HG02852 (cell line): ENCODE data around the gene CCM2.
"Not testable (repeated sequence)": the region's sequence is repeated elsewhere in the genome, so short reads cannot be mapped to it uniquely, and the experiment has no call there.

Source experiments
- ATAC-seq: cut with Tn5 transposase; IDR thresholded peaks from one replicate; pipeline ENCODE4 v1.9.1; 2021; ENCODE audit warnings: mild to moderate bottlenecking, moderate library complexity; ENCODE audit not compliant: unreplicated experiment

The CCM2 gene

DNA sequence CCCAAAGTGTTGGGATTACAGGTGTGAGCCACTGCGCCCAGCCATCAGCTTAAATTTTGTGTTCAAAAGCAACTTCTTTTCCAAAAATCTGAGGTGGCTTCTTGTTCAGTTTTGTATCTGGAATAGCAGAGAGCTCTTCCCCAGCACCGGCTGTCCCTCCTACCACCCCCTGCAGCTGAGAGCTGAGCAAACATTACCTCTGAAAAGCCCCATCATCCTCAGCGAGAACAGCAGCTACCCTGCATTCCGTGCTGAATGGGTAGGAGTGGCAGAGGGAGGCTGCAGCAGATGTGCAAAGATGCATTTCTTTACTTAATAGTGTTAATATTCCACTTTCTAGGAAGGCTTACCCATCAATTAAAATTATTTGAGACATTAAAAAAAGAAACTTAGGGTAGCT, 31.8 kb downstream of the CCM2 start:
- no peak for ATAC-seq

- ATAC-seq, result no peak
These were observed 32.4 kb downstream of the CCM2 start for GRCh38 chr7:45032421-45032820.

DNA sequence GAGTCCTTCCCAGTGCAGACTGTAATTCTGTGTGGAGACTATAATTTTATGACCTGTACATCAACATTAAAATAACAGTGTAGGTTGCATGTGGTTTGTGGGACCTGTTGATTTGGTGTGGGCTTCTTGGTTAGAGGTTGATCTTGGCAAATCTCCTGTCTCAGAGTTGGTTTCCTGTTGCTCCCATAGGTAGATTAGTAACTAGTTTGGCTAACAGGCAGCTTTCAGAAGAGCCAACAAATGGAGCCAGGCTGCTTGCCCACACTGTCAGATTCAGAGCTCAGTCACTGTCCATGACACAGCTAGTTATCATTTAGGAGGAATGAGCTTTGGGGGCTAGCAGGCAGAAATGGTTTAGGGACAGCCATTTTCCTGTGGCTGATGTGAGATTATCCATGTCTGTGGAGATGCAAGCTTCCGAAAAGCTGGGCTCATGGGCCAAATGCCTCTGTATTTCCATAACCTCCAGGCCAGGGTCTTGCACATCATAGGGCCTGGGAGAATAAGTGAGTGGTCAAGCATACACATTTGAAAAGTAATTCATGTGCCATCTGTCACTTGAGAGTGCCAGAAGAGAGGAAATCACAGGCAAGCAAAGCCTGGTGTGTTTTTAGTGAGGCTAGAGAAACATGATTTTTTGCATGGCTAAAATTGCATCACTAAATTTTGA, 33.4 kb downstream of the CCM2 start:
- no peak for ATAC-seq

- no peak for ATAC-seq
These were observed 33.9 kb downstream of the CCM2 start for GRCh38 chr7:45033931-45034290.

DNA sequence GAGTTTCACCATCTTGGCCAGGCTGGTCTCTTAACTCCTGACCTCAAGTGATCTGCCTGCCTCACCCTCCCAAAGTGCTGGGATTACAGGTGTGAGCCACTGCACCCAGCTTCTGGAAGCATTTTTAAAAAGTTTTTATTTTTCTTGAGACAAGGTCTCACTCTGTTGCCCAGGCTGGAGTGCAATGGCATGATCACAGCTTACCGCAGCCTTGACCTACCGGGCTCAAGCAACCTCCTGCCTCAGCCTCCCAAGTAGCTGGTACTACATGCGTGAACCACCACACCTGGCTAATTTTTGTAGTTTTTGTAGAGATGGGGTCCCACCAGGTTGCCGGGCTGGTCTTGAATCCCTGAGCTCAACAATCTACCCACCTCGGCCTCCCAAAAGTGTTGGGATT, 34.7 kb downstream of the CCM2 start:
- ATAC-seq, result not testable (repeated sequence)

GRCh38 chr7:45035371-45035770, 35.4 kb downstream of the CCM2 start:
- ATAC-seq, result no peak

- no peak for ATAC-seq
These were observed 35.9 kb downstream of the CCM2 start for GRCh38 chr7:45035893-45036292.

DNA sequence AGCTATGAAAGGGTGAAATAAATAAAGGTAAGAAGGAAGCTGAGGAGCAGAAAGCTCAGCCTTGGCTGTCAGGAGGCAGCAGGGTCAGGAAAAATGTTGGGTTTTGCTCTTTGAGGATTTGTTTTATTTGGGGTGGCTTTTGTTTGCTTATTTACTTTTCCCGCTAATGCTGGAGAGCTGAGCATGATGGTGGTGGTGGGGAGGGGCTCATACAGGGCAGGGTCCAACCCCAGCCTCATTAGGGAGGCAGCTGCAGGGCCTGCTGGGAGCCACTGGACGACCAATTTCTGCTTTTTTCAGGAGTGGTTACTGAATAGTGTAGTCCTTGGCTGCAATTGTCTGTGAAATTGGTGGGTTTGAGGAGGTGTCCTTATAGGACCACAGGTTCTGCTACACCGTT, 36.3 kb downstream of the CCM2 start:
- ATAC-seq, result no peak

DNA sequence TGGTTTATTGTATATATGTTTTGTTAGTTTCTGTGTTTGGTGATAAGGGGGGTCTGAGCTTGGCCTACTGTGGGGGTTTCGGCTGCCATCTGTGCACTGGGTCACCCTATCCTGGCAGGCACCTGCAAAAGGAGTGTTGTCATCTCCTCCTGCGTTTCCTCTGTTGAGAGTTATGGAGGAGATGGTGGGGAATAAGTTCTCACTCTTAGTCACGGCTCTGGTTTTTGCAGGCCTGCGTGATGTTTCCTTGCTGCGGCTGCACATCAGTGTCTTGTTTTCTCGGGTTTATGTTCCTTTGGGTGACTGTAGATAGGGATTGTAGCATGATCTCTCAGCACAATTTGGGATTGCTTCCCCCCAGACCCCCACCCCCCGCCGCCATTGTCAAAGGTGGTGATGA, 36.8 kb downstream of the CCM2 start:
- ATAC-seq, result no peak

GRCh38 chr7:45037876-45038275, 37.9 kb downstream of the CCM2 start:
- ATAC-seq, result no peak

DNA sequence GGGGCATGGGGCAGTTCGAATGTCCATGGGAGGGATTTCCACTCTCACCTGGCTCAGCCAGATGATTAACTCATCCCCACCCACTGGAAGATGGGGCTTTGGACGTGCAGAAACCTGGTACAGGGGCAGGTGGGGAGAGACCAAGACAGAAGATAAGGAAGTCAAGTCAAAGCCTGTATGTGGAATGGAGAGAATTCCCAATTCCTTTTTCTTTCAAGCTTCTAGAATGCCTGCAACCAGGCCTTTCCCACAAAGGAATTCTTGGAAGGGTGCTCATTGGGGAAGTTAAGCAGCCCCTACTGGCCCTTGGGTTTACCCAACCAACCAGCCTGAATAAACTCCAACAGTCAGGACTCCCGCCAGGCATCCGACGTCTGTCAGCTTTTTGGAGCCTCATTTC, 39.1 kb downstream of the CCM2 start:
- ATAC-seq, result no peak

- no peak for ATAC-seq
These were observed 44.3 kb downstream of the CCM2 start for GRCh38 chr7:45044338-45044737.

GRCh38 chr7:45048748-45049147, 48.7 kb downstream of the CCM2 start:
- no peak for ATAC-seq

DNA sequence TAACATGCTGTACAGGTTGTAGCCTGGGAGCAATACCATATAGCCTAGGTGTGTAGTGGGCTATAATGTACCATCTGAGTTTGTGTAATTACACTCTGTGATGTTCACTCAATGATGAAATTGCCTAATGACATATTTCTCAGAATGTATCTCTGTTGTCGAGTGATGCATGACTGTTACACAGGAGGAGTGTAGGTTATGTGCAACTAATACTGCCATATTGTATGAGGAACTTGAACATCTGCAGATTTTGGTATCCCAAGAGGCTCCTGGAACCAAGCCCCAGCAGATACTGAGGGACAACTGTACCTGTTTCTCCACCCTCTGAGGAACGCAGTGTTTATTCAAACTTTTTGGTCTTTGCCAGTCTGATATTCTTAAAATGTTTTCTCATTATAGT, 50.2 kb downstream of the CCM2 start:
- no peak for ATAC-seq

- ATAC-seq, result no peak
These were observed 52.0 kb downstream of the CCM2 start for GRCh38 chr7:45052011-45052410.

- ATAC-seq, result no peak
These were observed 53.4 kb downstream of the CCM2 start for GRCh38 chr7:45053401-45053800.

GRCh38 chr7:45053941-45054340, 53.9 kb downstream of the CCM2 start:
- no peak for ATAC-seq

- no peak for ATAC-seq
These were observed 54.4 kb downstream of the CCM2 start for GRCh38 chr7:45054442-45054841.

DNA sequence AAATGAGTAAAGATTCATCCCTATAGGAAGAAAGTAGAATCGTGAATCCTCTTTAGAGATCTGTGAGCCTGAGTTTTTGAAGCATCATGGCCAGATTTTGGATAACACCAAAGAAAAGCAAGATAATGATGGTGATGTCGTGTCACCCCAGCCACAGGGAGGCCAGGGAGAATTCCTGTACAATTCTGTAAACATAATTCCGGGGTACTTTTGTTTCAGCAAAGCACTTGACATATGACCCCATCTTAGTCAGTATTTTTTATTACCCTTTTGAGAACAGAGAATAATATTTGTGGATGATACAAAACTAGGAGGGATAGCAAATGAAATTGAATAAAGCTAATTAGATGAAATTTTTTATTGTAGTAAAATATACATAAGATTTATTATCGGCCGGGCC, 55.0 kb downstream of the CCM2 start:
- ATAC-seq, result no peak

DNA sequence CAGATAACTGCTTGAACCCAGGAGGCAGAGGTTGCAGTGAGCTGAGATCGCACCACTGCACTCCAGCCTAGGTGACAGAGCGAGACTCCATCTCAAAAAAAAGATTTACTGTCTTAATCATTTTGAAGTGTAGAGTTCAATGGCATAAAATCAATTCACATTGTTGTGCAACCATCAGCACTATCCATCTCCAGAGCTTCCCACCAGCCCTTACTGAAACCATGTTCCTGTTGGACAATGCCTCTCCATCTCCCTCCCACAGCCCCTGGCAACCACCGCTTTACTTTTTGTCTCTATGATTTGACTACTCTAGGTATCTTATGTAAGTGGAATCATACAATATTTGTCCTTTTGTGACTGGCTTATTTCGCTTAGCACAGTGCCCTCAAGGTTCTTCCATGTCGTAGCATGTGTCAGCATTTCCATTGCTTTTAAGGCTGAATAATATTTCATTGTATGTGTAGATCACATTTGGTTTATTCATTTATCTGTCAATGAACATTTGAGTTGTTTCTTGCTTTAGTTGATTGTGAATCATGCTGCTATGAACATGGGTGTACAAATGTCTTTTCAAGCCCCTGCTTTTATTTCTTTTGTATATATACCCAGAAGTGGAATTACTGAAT, 55.7 kb downstream of the CCM2 start:
- no peak for ATAC-seq

DNA sequence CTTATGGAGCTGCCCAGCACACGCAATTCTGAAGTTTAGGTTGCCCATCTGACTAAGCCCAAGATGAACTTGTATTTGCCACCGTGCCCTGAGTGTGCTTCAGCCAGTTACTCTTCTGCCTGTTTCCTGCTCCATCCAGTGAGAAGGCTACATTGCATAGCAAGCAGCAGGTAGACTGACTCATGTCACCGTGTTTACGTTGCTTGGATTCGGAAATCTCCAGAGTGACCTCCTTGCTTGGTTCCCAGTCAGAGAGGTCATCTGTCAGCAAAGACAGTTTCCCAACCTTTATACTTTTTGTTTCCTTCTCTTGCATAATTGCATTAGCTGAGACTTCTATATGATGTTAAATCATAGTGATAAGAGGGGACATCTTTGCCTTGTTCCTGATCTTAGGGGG, 57.9 kb downstream of the CCM2 start:
- no peak for ATAC-seq

DNA sequence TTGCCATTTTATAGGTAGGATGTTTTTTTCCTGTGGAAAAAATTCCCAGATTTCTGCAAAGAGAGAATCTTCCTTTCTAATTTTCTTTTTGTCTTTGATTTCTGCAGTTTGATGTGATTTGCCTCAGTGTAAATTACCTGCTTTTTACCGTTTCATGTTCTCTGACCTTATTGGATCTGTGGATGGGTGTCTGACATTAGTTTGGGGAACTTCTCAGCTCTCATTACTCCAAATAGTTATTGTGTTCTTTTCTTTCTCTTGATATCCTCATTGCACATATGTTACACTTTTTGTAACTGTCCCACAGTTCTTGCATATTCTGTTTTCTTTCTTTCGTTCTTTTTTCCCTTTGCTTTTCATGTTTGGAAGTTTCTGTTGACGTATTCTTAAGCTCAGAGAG, 60.3 kb downstream of the CCM2 start:
- ATAC-seq, result no peak

DNA sequence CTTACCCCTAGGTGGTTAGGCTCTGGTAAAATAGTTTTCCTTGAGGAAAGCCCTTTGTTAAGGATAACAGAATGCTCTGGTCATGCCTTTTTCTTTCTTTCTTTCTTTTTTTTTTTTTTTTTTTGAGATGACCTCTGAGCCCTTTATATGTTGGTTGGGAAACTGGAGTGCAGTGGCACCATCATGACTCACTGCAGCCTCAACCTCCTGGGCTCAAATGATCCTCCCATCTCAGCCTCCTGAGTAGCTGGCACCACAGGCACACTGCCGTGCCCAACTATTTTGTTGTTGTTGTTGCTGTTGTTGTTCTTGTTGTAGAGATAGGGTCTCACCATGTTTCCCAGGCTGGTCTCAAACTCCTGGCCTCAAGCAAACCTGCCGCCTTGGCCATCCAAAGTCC, 61.4 kb downstream of the CCM2 start:
- no peak for ATAC-seq
